KBM-7 (cell line): ENCODE data around the gene GALNT12.

Experiments used
- DNase-seq: peaks from one replicate; pipeline ENCODE4 v3.0.0-alpha.2; 2015
- in situ Hi-C: fragments of 300-500 bp; cut with MboI; formaldehyde crosslinking; loops from 2 replicates; pipeline ENCODE4 v1.14.3; 2020; ENCODE audit warnings: low sequenced_read_pairs, low pct_unique_long_range_greater_than_20kb, mixed read lengths

The GALNT12 gene, protein sequence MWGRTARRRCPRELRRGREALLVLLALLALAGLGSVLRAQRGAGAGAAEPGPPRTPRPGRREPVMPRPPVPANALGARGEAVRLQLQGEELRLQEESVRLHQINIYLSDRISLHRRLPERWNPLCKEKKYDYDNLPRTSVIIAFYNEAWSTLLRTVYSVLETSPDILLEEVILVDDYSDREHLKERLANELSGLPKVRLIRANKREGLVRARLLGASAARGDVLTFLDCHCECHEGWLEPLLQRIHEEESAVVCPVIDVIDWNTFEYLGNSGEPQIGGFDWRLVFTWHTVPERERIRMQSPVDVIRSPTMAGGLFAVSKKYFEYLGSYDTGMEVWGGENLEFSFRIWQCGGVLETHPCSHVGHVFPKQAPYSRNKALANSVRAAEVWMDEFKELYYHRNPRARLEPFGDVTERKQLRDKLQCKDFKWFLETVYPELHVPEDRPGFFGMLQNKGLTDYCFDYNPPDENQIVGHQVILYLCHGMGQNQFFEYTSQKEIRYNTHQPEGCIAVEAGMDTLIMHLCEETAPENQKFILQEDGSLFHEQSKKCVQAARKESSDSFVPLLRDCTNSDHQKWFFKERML

GRCh38 chr9:98807070-98807813, at the start of gene GALNT12:
TSS of gene GALNT12 (plus strand) at chr9:98807670. CDS start at chr9:98807699, 29 bp downstream.
- in situ Hi-C loops = no loop called here
- peak; percentile 31 for DNase-seq

- in situ Hi-C loops = no loop called here
- no peak for DNase-seq
Measured at GRCh38 chr9:98760231-98760630, 47.2 kb upstream of the GALNT12 start.

GRCh38 chr9:98763986-98764745, 43.3 kb upstream of the GALNT12 start:
- DNase-seq = no peak
- in situ Hi-C loops = no loop called here

GRCh38 chr9:98765256-98765655, 42.2 kb upstream of the GALNT12 start:
- no peak for DNase-seq
- in situ Hi-C loops = no loop called here

DNA sequence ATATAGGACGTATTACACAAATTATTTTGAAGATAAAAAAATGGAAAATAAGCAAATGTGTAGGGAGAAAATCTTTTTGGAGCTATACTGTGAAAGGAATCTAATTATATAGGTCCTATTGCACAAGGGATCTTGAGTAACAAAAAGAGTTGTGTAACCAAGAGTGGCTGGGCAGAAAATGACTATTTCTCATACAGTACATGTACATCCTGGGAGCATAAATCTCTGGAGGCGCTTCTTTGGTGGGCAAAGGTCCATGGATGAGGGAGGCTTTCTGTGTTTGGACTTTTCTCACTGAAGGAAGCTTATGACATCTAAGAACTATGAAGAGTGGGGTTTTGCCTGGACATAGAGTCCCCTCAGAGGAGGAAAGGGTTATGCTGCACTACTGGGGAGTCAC, 40.9 kb upstream of the GALNT12 start:
- in situ Hi-C loops = no loop called here
- no peak for DNase-seq

GRCh38 chr9:98767196-98767595, 40.3 kb upstream of the GALNT12 start:
- in situ Hi-C loops = no loop called here
- no peak for DNase-seq

- DNase-seq = no peak
- in situ Hi-C loops = no loop called here
Measured at GRCh38 chr9:98767915-98768314, 39.6 kb upstream of the GALNT12 start.

DNA sequence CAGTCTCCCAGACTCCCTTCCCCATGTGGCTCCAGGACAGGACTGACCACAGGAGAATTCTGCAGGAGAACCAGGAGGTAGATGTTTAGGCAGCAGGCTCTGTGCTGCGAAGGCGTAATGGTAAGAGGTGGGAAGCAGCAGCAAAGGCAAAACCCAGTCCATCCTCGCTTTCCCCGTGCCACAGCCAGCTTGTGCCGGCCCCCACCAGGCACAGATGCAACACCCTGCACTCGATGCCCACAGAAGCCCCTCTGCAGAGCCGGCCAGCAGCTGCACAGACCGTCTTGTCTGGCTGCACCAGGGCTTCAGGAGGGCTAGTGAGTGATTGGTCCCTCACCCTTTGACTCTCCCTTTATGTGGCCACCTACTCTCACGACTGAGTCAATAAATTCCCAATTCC, 39.1 kb upstream of the GALNT12 start:
- in situ Hi-C loops = no loop called here
- no peak for DNase-seq

- no peak for DNase-seq
- in situ Hi-C loops = no loop called here
Measured at GRCh38 chr9:98770717-98771116, 36.8 kb upstream of the GALNT12 start.

- DNase-seq = no peak
- in situ Hi-C loops = no loop called here
Measured at GRCh38 chr9:98771209-98771874, 36.1 kb upstream of the GALNT12 start.

- in situ Hi-C loops = no loop called here
- DNase-seq = no peak
Measured at GRCh38 chr9:98772364-98773155, 34.9 kb upstream of the GALNT12 start.

GRCh38 chr9:98773721-98774120, 33.7 kb upstream of the GALNT12 start:
- in situ Hi-C loops = no loop called here
- no peak for DNase-seq

DNA sequence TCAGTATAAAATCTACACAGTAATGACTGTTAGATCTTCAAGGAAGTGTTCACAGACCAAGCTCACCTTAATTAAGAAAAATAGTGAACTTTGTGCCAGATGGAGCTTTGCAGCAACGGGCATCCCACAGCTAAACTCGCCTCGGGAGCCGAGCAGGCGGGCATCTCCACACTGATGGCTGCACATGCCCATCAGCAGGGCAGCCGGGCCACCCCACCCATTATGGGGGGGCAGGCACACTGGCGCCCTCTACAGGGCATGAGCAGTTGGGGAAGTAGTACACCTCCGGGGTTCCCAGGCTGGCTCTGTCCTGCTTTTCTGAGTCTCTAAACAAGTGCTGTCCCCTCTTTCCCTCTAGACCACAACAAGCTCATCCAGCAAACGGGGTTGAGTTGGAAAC, 32.7 kb upstream of the GALNT12 start:
- peak; percentile 24 for DNase-seq
- in situ Hi-C loops = no loop called here

- in situ Hi-C loops = no loop called here
- peak; percentile 65 for DNase-seq
Measured at GRCh38 chr9:98775831-98776441, 31.5 kb upstream of the GALNT12 start.

GRCh38 chr9:98777618-98778017, 29.9 kb upstream of the GALNT12 start:
- in situ Hi-C loops = no loop called here
- no peak for DNase-seq

DNA sequence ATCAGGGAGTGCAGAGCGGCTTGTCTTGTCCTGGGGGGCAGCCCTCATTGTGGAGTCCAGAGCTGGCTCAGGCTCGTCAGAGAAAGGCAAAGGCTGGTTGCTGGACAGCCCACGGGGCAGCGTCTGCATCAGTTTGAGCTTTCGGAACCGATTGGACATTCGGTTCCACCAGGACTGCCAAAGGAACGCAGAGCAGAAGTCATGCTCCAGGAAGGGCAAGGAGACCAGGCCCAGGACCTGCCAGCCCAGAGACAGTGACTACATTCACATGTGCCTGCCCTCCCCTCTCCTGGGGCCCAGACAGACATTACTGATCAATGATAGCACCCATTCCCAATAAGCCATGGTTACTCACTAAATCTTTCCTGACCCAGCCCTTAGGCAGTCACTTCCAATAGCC, 29.2 kb upstream of the GALNT12 start:
- in situ Hi-C loops = no loop called here
- DNase-seq = no peak

GRCh38 chr9:98778711-98779530, 28.5 kb upstream of the GALNT12 start:
- in situ Hi-C loops = no loop called here
- no peak for DNase-seq
